K562 (cell line): Measurements from ENCODE around the gene HSPA4L. TPM values are rescaled to one million over a fixed set of nuclear protein-coding genes. Genes with fewer than 3 reads are reported as not detected.

Source experiments
- NONO ChIP-seq, 2 experiments: fragments of 200-400 bp in 1 of 2; fragments of 450-650 bp in 1 of 2; formaldehyde crosslinking in 1 of 2; IDR thresholded peaks; 2 replicates each; pipeline ENCODE4 v1.6.1; 2017; ENCODE audit warnings: low read depth in 2 of 2, mild to moderate bottlenecking in 2 of 2, moderate library complexity in 2 of 2, low read length in 1 of 2
- NRF1 ChIP-seq, 2 experiments: fragments of 450-650 bp; IDR thresholded peaks in 1 of 2; conservative IDR thresholded peaks in 1 of 2; 2 replicates each; pipeline ENCODE4 v1.6.1; 2014; ENCODE audit warnings: mild to moderate bottlenecking in 2 of 2
- SMARCA5 ChIP-seq: fragments of 450-650 bp; IDR thresholded peaks from 2 replicates; pipeline ENCODE4 v1.6.1; 2016
- TARDBP ChIP-seq: fragments of 450-650 bp; IDR thresholded peaks from 2 replicates; pipeline ENCODE4 v1.6.1; 2016
- TEAD1 ChIP-seq, 2 experiments: fragments of 450-650 bp in 1 of 2; sonication (generic) in 1 of 2; formaldehyde crosslinking; IDR thresholded peaks; 2 replicates each; pipeline versions ENCODE4 v1.4.0 to v1.8.0; 2020 to 2022; ENCODE audit warnings: mild to moderate bottlenecking in 2 of 2, missing genetic modification reagents in 1 of 2
- ZNF133 ChIP-seq: fragments of 250-450 bp; sonication (Bioruptor Pico); IDR thresholded peaks from 2 replicates; pipeline ENCODE4 v1.4.0; 2020; ENCODE audit warnings: mild to moderate bottlenecking
- ZNF232 ChIP-seq: sonication (generic); formaldehyde crosslinking; IDR thresholded peaks from 2 replicates; pipeline ENCODE4 v1.8.0; 2022; ENCODE audit warnings: mild to moderate bottlenecking, missing genetic modification reagents
- ZNF3 ChIP-seq: fragments of 250-450 bp; sonication (Bioruptor Pico); IDR thresholded peaks from 2 replicates; pipeline ENCODE4 v1.5.0; 2021; ENCODE audit warnings: mild to moderate bottlenecking, moderate library complexity
- ZNF696 ChIP-seq: fragments of 250-450 bp; sonication (Bioruptor Pico); conservative IDR thresholded peaks from 2 replicates; pipeline ENCODE4 v1.4.0; 2020; ENCODE audit warnings: mild to moderate bottlenecking, moderate library complexity
- ZNF766 ChIP-seq: fragments of 200-800 bp; sonication (Bioruptor generic); conservative IDR thresholded peaks from 2 replicates; pipeline ENCODE4 v1.6.1; 2016; ENCODE audit warnings: missing genetic modification characterization, missing compliant biosample characterization
- ZNF778 ChIP-seq: fragments of 450-650 bp; formaldehyde crosslinking; IDR thresholded peaks from 2 replicates; pipeline ENCODE4 v1.4.0; 2020; ENCODE audit warnings: mild to moderate bottlenecking, moderate library complexity
- polyA plus RNA-seq, 8 experiments: library from polyadenylated mRNA; depleted of rRNA in 4 of 8; stranded (reverse) in 5 of 8; unstranded in 3 of 8; fragments of >200 nt; fragmentation: Nextera tagmentation in 2 of 8; fragmentation: Illumina TruSeq in 1 of 8; extraction: Ambion mirVana in 2 of 8; extraction: Trizol in 1 of 8; gene quantifications; 2 replicates each; pipeline versions ENCODE4 v1.2.1 to v1.2.3, GENCODE V29; 2011 to 2014; ENCODE audit warnings: inconsistent platforms in 1 of 8, missing spikeins in 1 of 8
- total RNA-seq, 7 experiments: library from RNA; depleted of rRNA in 6 of 7; stranded (reverse); fragments of >200 nt in 6 of 7; fragmentation: Illumina TruSeq in 2 of 7; extraction: Trizol in 2 of 7; gene quantifications; 2 replicates each; pipeline versions ENCODE4 v1.2.1 to v1.2.3, GENCODE V29; 2011 to 2021; ENCODE audit warnings: low replicate concordance in 1 of 7

The HSPA4L gene
- total and polyA plus RNA-seq, 9 of the 15 experiments (the other 6 are each of a cell fraction or from before 2014, with no cell fraction given): 12.3 to 37.0 (median 21.7) TPM

DNA sequence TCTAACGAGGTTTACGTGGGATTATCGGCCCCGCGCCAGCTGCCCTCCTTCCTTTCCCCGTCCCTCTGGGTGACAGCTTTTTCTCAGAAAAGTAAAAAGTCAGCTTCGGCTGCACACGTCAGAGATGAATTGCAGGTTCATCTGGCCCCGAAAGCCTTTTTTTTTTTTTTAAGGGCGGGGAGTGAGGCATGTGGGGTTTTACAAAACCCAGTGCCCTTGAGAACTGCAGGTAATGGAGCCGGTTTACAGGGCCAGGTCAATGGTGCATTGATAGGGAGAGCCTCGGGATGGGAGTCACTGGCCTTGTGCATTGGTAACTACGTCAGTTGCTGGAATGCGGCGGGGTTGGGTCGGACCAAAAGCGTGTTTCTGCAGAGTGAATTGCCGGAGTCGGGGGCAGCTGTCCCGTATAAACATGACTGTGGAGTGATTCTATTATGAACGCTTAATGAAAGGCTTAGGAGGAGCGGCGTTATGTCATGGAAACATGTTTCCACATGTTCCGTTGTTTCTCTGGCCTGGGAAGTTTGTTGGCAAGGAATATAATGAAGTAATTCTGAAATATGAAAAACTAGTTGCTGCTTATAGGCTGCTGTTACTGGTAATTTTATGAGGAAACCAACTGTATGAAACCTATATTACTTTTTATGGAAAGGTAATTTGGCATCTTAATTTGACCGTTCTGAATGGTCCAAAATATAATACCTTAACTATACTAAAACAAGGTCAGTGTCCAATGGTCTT lies 1.1 kb downstream of the HSPA4L start (continued):
- TF ChIP-seq TEAD1 (CRISPR knock-in tag; IDR thresholded peaks at IDR 0.05) (peak; percentile 35 to 94; a peak in 2 of 4 replicates), NRF1 (conservative IDR thresholded peaks at IDR 0.05 in 1 of 2, IDR thresholded peaks at IDR 0.05 in 1 of 2) (no peak), ZNF133 (CRISPR knock-in tag) (no peak), ZNF232 (CRISPR knock-in tag) (no peak), ZNF3 (CRISPR knock-in tag) (no peak), ZNF766 (CRISPR knock-in tag) (no peak), ZNF696 (CRISPR knock-in tag) (no peak), ZNF778 (CRISPR knock-in tag) (no peak), TARDBP (no peak), NONO (IDR thresholded peaks at IDR 0.05; ENCODE audit: low read depth in 2 of 2, low read length in 1 of 2) (no peak), SMARCA5 (no peak)
- TF ChIP-seq, all 486 proteins: peak for 32
